ENCODE results near the gene VILL. TPM values are rescaled to one million over a fixed set of nuclear protein-coding genes. Genes with fewer than 3 reads are reported as not detected.

VILL gene
- total RNA-seq, 6 donors from 2014 or later: 5.6 to 41.9 (median 19.0) TPM

DNA sequence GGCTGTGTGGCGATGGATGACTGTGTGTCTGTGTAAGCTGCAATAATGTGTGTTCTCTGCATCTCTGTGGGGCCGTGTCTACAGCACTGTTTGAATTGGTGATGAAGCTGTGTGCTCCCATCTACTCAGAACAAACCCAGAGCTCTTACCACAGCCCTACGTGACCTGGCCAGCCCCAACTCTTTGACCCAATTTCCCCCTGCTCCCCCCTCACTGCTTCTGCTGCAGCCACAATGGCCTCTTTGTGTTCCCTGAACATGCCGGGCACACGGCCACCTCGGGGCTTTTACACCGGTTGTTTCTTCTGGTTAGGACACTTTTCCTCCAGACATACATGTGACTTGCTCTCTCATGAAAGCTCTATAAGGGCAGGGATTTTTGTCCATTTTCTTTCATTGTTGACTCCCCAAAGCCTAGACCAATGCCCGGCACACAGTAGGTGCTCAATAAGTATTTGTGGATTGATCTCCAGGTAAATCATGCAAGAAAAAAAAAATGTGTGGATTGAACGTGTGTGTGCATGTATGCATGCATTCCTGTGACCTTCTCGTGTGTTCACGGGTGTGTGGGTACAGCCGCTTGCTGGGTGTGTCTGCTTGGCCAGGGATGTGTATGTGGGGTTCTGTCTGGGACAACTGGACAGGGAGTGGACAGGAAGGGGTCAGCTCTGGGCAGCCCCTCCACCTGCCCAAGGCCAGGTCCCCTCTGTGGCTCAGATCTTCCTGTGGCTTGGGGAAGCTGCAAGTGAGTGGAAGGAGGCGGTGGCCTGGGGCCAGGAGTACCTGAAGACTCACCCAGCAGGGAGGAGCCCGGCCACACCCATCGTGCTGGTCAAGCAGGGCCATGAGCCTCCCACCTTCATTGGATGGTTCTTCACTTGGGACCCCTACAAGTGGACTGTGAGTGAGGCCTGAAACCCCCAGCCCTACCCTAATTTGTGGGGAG, 14.8 kb downstream of the VILL start:
- Histone ChIP-seq H3K9me3 (no peaks in the 10 kb centered on the region), H3K36me3 (peaks cover 2 to 69% (median 43%) of the 10 kb centered on the region in 4 donors), H3K27me3 (no peaks in the 10 kb centered on the region), H3K4me3 (no peak overlapping the region), H3K27ac (no peak overlapping the region), H3K4me1 (peaks cover 3 to 15% (median 8%) of the 10 kb centered on the region in 4 donors)
- DNase-seq: no peak
- TF ChIP-seq POLR2AphosphoS5 (IDR thresholded peaks at IDR 0.05) (no peak), POLR2A (IDR thresholded peaks at IDR 0.05) (no peak), EP300 (IDR thresholded peaks at IDR 0.05) (no peak)
- TF ChIP-seq, protein P1, sequence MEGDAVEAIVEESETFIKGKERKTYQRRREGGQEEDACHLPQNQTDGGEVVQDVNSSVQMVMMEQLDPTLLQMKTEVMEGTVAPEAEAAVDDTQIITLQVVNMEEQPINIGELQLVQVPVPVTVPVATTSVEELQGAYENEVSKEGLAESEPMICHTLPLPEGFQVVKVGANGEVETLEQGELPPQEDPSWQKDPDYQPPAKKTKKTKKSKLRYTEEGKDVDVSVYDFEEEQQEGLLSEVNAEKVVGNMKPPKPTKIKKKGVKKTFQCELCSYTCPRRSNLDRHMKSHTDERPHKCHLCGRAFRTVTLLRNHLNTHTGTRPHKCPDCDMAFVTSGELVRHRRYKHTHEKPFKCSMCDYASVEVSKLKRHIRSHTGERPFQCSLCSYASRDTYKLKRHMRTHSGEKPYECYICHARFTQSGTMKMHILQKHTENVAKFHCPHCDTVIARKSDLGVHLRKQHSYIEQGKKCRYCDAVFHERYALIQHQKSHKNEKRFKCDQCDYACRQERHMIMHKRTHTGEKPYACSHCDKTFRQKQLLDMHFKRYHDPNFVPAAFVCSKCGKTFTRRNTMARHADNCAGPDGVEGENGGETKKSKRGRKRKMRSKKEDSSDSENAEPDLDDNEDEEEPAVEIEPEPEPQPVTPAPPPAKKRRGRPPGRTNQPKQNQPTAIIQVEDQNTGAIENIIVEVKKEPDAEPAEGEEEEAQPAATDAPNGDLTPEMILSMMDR (IDR thresholded peaks at IDR 0.05): no peak
- 79 to 81% methylated on average over 10 to 15 of the region's 15 CpGs for WGBS, 2 donors
- no peak for ATAC-seq (ENCODE audit: low FRiP score in 2 of 2)

DNA sequence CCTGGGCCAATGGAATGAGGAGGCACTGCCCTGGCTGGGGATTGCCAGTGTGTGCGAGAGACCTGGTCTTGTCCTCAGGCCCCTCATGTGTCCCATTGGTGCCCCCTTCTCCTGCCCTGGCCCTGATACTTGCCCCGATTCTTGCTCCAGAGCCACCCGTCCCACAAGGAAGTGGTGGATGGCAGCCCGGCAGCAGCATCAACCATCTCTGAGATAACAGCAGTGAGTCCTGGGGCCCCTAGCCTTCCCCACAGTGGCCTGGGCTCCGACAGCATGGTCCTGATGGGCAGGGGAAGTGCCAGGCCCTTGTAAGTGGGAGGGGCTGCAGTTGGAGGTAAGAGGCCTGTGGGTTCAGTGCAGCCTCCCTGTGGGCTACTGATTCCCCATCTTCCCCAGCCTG, 15.4 kb downstream of the VILL start:
- Histone ChIP-seq H3K4me1 (peaks cover 3 to 15% (median 8%) of the 10 kb centered on the region in 4 donors), H3K4me3 (no peak overlapping the region), H3K36me3 (peaks cover 2 to 72% (median 46%) of the 10 kb centered on the region in 4 donors), H3K27me3 (no peaks in the 10 kb centered on the region), H3K27ac (no peak overlapping the region), H3K9me3 (no peaks in the 10 kb centered on the region)
- WGBS, 2 donors: 89 to 92% methylated on average over 5 of the region's 5 CpGs
- ATAC-seq (ENCODE audit: low FRiP score in 2 of 2) (no peak), DNase-seq (no peak)
- no peak for TF ChIP-seq EP300 (IDR thresholded peaks at IDR 0.05)

GRCh38 chr3:38006445-38006995, 15.9 kb downstream of the VILL start:
- peaks cover 3 to 15% (median 8%) of the 10 kb centered on the region in 4 donors for H3K4me1 ChIP-seq
- no peak overlapping the region for H3K4me3 ChIP-seq
- TF ChIP-seq, protein P1 (IDR thresholded peaks at IDR 0.05): no peak
- TF ChIP-seq POLR2A (IDR thresholded peaks at IDR 0.05) (no peak), EP300 (IDR thresholded peaks at IDR 0.05) (no peak), POLR2AphosphoS5 (IDR thresholded peaks at IDR 0.05) (no peak)
- no peaks in the 10 kb centered on the region for H3K9me3 ChIP-seq
- H3K27me3 ChIP-seq: no peaks in the 10 kb centered on the region
- WGBS, 2 donors: 92 to 100% methylated on average over 2 to 13 of the region's 16 CpGs
- DNase-seq (peak in 1 of 2 donors; percentile 83), ATAC-seq (ENCODE audit: low FRiP score in 2 of 2) (no peak)
- H3K27ac ChIP-seq: no peak overlapping the region
- peaks cover 2 to 71% (median 46%) of the 10 kb centered on the region in 4 donors for H3K36me3 ChIP-seq

DNA sequence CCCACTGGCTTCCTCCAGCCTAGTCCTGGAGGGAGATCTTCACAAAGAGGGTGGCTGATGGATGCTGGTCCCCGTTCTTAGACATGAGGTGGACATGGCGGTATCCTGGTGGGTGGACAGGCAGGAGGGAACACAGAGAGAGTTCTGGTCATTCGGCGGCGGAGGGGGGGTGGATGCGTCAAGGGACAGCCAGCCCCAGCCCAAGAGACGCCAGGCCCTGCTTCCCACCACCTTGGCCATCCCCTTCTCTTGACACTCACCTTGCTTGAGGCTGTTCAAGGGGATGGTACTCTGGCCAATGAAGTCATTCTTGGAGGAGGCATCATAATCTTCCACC, 17.1 kb downstream of the VILL start:
- Histone ChIP-seq H3K36me3 (peaks cover 2 to 61% (median 41%) of the 10 kb centered on the region in 4 donors), H3K27me3 (no peaks in the 10 kb centered on the region), H3K27ac (no peak overlapping the region), H3K9me3 (no peaks in the 10 kb centered on the region), H3K4me3 (no peak overlapping the region), H3K4me1 (peaks cover 3 to 15% (median 8%) of the 10 kb centered on the region in 4 donors)
- TF ChIP-seq POLR2AphosphoS5 (IDR thresholded peaks at IDR 0.05) (no peak), EP300 (IDR thresholded peaks at IDR 0.05) (no peak), POLR2A (IDR thresholded peaks at IDR 0.05) (no peak)
- TF ChIP-seq, protein P1 (IDR thresholded peaks at IDR 0.05): no peak
- 95 to 100% methylated on average over 4 to 7 of the region's 7 CpGs for WGBS, 2 donors
- ATAC-seq (ENCODE audit: low FRiP score in 2 of 2) (no peak), DNase-seq (no peak)

DNA sequence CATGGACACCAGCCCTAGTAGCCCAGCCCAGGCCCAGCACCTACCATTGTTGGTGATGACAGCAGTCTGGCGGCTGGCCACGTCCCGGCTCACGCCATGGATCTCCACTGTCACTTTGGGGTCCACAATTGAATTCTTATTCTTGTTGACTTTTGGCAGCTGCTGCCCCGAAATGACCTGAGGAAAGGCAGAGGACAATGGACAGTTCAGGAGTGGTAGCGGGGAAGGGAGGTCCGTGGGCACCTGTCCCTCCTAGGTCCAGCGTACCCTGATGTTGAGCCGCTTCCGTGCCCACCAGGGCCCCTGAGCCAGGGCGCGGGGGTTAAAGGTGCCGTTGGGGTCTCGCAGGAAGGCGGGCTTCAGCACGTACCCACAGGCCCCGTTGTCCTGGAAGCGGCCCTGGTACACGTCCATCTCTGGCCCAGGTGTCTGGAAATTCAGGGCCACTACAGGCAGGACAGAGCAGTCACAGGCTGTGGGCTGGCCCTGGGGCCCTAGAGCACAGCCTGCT, 17.7 kb downstream of the VILL start:
- Histone ChIP-seq H3K36me3 (peaks cover 2 to 63% (median 40%) of the 10 kb centered on the region in 4 donors), H3K9me3 (no peaks in the 10 kb centered on the region), H3K4me3 (no peak overlapping the region), H3K27ac (no peak overlapping the region), H3K27me3 (no peaks in the 10 kb centered on the region), H3K4me1 (peaks cover under 1 to 14% (median 8%) of the 10 kb centered on the region in 4 donors)
- ATAC-seq (ENCODE audit: low FRiP score in 2 of 2) (no peak), DNase-seq (no peak)
- 91 to 95% methylated on average over 9 to 19 of the region's 19 CpGs for WGBS, 2 donors
- TF ChIP-seq, protein P1 (IDR thresholded peaks at IDR 0.05): no peak
- TF ChIP-seq POLR2AphosphoS5 (IDR thresholded peaks at IDR 0.05) (no peak), EP300 (IDR thresholded peaks at IDR 0.05) (no peak), POLR2A (IDR thresholded peaks at IDR 0.05) (no peak)

All from upper lobe of left lung (tissue), 6 donors.